ENCODE measurements around the gene SIL1. TPM values are rescaled to one million over a fixed set of nuclear protein-coding genes. Genes with fewer than 3 reads are reported as not detected.

SIL1 gene
- total and polyA plus RNA-seq, 2 of the 8 experiments (the other 6 are each of a cell fraction or from before 2014, with no cell fraction given): 8.3 to 12.8 TPM

GRCh38 chr5:139094154-139095131 is 103.7 kb downstream of the SIL1 start:
- H3K4me3 ChIP-seq (ENCODE audit: extremely low read depth in 1 of 4, insufficient read depth in 2 of 4, low read depth in 3 of 4, low read length in 4 of 4): no peak overlapping the region
- no peak overlapping the region for H3K14ac ChIP-seq (ENCODE audit: insufficient read length)
- H3K4me1 ChIP-seq (replicated peaks in 1 of 4; ENCODE audit: control insufficient read depth in 3 of 4, insufficient read depth in 4 of 4, low read length in 3 of 4): no peaks in the 10 kb centered on the region
- no peak overlapping the region for H4K8ac ChIP-seq (ENCODE audit: extremely low read depth, insufficient read depth, low read length)
- DNase-seq (ENCODE audit: low read depth in 1 of 2, low spot score in 2 of 2) (no peak), FAIRE-seq (no peak)
- H2AK5ac ChIP-seq (ENCODE audit: low read depth, low read length): no peak overlapping the region
- H4K20me1 ChIP-seq (replicated peaks in 1 of 2; ENCODE audit: control insufficient read depth in 1 of 2, insufficient read depth in 2 of 2, low read length in 2 of 2): no peaks in the 10 kb centered on the region
- H3K27ac ChIP-seq (ENCODE audit: low read depth, low read length): no peak overlapping the region
- H3K36me3 ChIP-seq (ENCODE audit: control insufficient read depth in 2 of 4, insufficient read depth in 4 of 4, low read length in 3 of 4): no peaks in the 10 kb centered on the region
- no peaks in the 10 kb centered on the region for H3K27me3 ChIP-seq (replicated peaks in 1 of 4; ENCODE audit: control insufficient read depth in 3 of 4, extremely low read depth in 1 of 4, insufficient read depth in 3 of 4, low read length in 3 of 4)
- no peak overlapping the region for H2BK12ac ChIP-seq (ENCODE audit: low read depth, low read length)
- no peak overlapping the region for H3K56ac ChIP-seq (replicated peaks; ENCODE audit: insufficient read length, low read depth, low read length)
- H3K4me2 ChIP-seq (ENCODE audit: insufficient read depth in 1 of 2, low read depth in 2 of 2, low read length in 2 of 2): no peak overlapping the region
- no peaks in the 10 kb centered on the region for H3K79me2 ChIP-seq (ENCODE audit: control insufficient read depth in 1 of 2, insufficient read depth in 2 of 2, low read length in 2 of 2)
- ChIA-PET POLR2A (ENCODE audit: partially characterized antibody) (no interaction called here), CTCF (ENCODE audit: partially characterized antibody) (interaction anchor here (1.6 kb wide), 1 partner anchor 12 kb away, joined by 5 read pairs; no protein-coding TSS in a partner anchor)
- no peak overlapping the region for H3K23ac ChIP-seq (ENCODE audit: insufficient read length)
- no peak overlapping the region for H3K9ac ChIP-seq (replicated peaks in 1 of 4; ENCODE audit: extremely low read depth in 1 of 4, low read depth in 3 of 4, low read length in 3 of 4)
- no peak overlapping the region for H4K91ac ChIP-seq (replicated peaks; ENCODE audit: insufficient read length, low read length)
- H2BK15ac ChIP-seq (ENCODE audit: low read length): no peak overlapping the region
- no peak overlapping the region for H3K18ac ChIP-seq (ENCODE audit: extremely low read depth, low read length)
- no peak overlapping the region for H3K4ac ChIP-seq (replicated peaks; ENCODE audit: insufficient read length, low read depth, low read length)
- no peak overlapping the region for H2AFZ ChIP-seq (ENCODE audit: low read length)
- no peak overlapping the region for H2BK120ac ChIP-seq (replicated peaks; ENCODE audit: low read depth, low read length)
- H2BK5ac ChIP-seq (ENCODE audit: low read depth, low read length): no peak overlapping the region
- H4K5ac ChIP-seq (ENCODE audit: insufficient read length, low read depth, low read length): no peak overlapping the region
- H2BK20ac ChIP-seq (ENCODE audit: low read length): no peak overlapping the region
- no peaks in the 10 kb centered on the region for H3K79me1 ChIP-seq (ENCODE audit: low read depth, low read length)
- no peaks in the 10 kb centered on the region for H3K23me2 ChIP-seq (ENCODE audit: low read depth, low read length)
- 82% methylated on average over 1 of the region's 1 CpG; no CpG with 5 or more reads in 1 of the 2 experiments for WGBS, 2 experiments (ENCODE audit: extremely low coverage in 1 of 2, insufficient coverage in 1 of 2, insufficient read length in 1 of 2, insufficient replicate concordance in 2 of 2, low coverage in 1 of 2, low lambda C conversion rate in 2 of 2, missing lambda C conversion rate in 1 of 2)
- H3K9me3 ChIP-seq (ENCODE audit: insufficient read depth in 2 of 2, low read depth in 1 of 2, low read length in 1 of 2): no peaks in the 10 kb centered on the region
- TF ChIP-seq CTCF (IDR thresholded peaks at IDR 0.05; ENCODE audit: control extremely low read depth in 1 of 3, insufficient read depth in 1 of 3, low read depth in 1 of 3, low read length in 3 of 3) (no peak), MAX (IDR thresholded peaks at IDR 0.05) (no peak), RAD21 (IDR thresholded peaks at IDR 0.05 in 1 of 2, conservative IDR thresholded peaks at IDR 0.05 in 1 of 2; ENCODE audit: low read depth in 2 of 2, low read length in 2 of 2) (no peak), USF2 (IDR thresholded peaks at IDR 0.05; ENCODE audit: low read length) (no peak), TAF7 (optimal IDR thresholded peaks at IDR 0.05; ENCODE audit: borderline replicate concordance, low read depth, low read length) (no peak), KDM5A (IDR thresholded peaks at IDR 0.05; ENCODE audit: low read length) (no peak), JUN (IDR thresholded peaks at IDR 0.05; ENCODE audit: low read depth, low read length) (no peak)
